GM19351 (cell line): ENCODE results near the gene RPSA.
"Not testable (repeated sequence)": the region's sequence is repeated elsewhere in the genome, so short reads cannot be mapped to it uniquely, and the experiment has no call there.

Source experiments
- ATAC-seq: cut with Tn5 transposase; IDR thresholded peaks from one replicate; pipeline ENCODE4 v1.9.1; 2021; ENCODE audit warnings: mild to moderate bottlenecking, moderate library complexity; ENCODE audit not compliant: unreplicated experiment

Gene RPSA

DNA sequence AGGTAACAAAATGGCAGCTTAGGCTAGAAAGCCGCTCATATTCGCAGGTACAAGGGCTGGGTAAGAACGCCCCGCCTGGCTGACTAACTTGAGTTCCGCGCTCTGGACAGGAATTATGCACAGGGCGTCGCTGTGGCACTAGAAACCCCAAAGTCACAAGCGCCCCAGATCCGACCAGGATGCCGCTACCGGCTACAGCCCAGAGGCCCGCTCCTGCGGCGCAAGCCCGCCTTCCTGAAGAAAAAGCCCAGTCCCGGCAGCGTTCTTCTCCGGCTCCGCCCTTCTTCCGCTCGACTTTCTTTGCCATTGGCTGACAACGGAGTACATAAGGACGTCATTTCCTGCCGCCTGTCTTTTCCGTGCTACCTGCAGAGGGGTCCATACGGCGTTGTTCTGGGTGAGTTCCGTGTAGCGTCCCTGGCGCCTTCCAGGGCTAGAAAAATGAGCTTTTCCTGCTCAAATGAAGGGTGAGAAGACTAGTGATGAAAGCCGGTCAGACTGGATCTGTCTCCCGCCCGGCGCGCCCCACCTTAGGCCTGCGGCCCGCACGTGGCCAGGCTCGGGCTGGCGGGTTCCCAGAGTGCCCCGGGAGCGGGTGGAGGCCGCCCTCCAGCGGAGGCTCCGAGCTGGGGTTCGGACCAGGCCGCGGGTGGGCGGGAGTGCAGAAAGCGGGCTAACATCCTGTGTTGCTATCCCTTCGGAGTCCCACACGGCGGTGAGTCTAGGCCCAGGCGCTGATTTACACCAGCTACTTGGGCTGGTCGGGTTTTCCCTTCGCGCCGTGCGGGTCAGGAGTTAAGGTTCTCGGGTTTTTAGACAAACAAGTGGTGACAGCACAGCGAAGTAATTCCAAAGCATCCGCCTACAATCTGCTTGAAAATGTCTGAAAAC, at the start of gene RPSA:
Gene RPSA (plus strand): TSS at position 353 of the 891 bp plus-strand sequence. CDS start 934 bp downstream, outside the sequence.
- ATAC-seq: peak; percentile 87

DNA sequence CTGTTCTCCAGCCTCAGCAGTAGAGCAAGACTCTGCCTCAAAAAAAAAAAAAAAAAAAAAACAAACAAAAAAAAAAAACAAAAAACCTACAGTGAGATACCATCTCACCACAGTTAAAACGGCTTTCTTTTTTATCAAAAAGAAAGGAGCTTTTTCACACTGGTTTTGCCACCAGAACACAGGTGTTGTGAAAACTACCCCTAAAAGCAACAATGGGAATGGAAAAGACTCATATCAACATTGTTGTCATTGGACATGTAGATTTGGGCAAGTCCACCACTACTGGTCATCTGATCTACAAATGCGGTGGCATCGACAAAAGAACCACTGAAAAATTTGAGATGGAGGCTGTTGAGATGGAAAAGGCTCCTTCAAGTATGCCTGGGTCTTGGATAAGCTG, 48.2 kb upstream of the RPSA start:
- no peak for ATAC-seq

DNA sequence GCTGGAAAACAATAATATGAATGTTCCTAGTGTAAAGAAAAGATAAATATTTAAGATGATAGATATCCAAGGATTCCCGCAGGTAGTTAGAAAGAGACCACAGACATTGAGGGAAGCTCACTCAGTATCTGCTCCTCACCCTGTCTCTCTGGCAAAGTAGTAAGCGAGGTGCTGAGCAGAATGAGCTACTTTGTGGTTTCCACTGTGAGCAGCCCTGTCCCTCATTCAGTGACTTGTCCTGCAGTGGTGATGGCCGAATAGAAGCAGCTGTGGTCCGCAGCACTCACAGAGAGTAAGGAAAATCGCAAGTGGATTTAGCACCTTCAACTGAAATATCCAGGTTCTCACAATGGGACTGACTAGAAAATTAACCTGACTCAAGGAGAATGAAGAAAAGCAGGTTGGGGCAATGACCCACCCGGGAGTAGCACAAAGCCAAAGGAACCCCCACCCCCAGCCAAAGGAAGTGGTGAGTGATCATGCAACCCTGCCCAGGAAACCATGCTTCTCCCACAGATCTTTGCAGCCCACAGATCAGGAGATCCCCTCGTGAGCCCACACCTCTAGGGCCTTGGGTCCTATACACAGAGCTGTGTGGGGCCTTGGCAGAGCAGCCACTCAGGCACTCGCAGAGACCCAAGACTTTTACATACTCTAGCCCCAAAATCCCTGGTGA, 45.1 kb upstream of the RPSA start:
- peak; percentile 60 for ATAC-seq

DNA sequence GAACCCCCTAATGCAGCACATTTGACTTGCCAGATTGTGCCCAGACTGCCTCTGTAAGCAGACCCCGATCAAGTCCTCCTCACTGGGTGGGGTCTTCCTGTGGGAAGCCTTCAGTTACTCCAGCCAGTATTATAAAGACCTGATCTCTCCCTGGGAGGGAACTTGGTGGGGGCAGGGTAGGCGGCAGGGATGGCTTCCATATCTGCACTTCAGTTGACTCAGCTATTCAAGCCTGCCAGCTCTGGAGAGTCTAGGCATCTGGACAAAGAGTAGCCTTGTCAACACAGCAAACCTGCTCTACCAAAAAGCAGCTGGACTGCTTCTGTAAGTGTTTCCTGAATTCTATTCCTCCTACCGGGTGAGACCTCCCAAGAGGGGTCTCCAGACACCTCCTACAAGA, 44.3 kb upstream of the RPSA start:
- ATAC-seq: no peak

DNA sequence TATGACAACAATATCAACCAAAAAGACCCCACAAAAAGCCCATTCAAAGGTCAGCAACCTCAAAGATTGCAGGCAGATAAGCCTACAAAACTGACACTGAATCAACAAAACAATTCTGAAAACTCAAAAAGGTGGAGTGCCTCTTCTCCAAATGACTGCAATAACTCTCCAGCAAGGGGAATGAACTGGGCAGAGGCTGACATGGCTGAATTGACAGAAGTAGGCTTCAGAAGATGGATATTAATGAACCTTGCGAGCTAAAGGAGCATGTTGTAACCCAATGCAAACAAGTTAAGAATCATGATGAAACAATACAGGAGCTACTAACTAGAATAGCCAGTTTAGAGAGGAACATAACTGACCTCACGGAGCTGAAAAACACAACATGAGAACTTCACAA, 43.7 kb upstream of the RPSA start:
- no peak for ATAC-seq

DNA sequence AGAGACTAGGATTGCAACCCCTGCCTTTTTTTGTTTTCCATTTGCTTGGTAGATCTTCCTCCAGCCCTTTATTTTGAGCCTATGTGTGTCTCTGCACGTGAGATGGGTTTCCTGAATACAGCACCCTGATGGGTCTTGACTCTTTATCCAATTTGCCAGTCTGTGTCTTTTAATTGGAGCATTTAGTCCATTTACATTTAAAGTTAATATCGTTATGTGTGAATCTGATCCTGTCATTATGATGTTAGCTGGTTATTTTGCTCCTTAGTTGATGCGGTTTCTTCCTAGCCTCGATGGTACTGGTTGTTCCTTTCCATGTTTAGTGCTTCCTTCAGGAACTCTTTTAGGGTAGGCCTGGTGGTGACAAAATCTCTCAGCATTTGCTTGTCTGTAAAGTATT, 36.1 kb upstream of the RPSA start:
- ATAC-seq: not testable (repeated sequence)

DNA sequence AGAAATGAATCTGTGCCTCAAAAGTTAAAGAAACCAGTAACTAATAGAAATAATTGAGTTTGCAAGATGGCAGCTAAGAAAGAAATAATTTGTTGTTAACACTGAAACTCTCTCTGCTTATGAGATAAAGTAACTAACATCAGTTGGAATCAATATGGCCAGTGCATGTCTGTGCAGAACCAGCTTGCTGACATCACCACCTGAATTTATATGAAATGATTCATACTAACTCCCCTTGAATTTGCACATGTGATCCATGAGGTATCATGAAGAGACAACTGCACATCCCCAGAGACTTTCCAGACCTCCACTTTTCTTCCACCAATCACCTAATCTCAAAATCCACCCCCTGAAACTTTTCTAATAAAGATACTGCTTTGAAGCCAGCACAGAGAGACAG, 33.7 kb upstream of the RPSA start:
- ATAC-seq: no peak

DNA sequence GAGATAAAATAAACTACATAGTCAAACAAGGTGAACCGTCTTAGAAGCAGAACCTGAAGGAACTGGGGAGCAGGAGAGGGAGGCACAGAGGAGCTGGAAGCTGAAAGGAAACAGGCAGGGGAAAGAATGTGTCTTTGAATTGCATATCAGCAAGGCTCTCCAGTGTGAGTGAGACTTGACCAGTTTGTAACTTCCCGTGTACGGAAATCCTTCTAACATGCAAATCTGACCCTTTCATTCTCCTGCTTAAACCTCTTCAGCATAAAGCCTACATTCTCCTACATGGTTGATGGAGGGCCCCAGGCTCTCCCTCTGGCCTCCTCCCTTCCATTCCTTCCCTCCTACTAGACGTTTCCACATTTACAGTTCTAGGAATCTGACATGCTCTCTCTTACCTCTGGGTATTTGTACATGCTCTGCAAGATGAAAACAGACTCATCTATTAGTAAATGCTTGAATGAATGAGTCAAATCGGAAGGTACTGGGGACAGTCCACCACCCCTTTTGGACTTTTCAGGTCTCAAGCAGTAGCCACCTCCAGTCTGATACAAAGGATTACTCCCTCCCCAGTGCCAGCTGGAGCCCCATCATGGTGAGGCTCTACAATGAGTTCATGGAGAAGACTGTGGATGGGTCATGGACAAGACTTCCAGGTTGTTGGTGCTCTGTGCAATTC, 29.4 kb upstream of the RPSA start:
- no peak for ATAC-seq

DNA sequence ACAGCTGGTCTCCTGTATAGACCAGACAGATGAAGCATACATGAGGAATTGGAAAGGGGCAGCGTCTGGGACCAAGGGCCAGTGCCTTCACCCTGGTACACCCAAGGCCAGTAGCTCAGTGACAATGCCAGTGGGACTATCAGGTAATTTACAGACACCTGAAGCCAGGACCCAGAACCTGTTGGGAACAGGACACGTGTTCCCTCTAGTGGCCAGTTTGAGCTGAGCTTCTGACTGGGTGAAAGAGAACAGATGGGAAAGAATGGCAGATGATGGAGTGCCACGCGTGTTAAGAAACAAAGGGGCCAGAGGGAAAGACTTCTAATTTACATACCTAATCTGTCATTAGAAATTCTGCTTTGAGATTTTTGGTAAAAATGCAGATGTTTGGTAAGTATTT, 28.4 kb upstream of the RPSA start:
- ATAC-seq: peak; percentile 82

DNA sequence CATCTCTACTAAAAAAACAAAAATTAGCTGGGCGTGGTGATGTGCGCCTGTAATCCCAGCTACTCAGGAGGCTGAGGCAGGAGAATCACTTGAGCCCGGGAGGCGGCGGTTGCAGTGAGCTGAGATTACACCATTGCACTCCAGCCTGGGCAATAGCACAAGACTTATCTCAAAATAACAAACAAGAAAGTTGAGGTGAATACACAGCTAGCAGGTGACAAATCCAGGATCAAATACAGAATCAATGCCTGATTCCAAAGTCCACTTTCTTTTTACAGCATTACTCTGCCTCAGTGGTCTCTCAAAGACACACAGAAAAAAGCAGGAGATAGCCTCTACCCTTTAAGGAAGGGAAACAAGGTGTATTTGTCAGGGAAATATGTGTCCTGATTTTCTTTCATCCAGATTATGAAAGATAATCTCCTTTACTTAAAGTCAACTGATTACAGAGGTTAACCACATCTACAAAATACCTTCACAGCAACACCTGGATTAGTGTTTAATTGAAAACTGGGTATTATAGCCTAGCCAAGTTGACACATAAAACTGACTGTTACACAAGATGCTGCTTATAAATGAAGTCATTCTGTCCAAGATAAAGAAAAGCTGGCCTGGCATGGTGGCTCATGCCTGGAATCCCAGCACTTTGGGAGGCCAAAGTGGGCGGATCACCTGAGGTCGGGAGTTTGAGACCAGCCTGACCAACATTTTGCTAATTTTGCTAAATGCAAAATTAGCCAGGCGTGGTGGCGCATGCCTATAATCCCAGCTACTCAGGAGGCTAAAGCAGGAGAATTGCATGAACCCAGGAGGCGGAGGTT, 27.4 kb upstream of the RPSA start:
- no peak for ATAC-seq

DNA sequence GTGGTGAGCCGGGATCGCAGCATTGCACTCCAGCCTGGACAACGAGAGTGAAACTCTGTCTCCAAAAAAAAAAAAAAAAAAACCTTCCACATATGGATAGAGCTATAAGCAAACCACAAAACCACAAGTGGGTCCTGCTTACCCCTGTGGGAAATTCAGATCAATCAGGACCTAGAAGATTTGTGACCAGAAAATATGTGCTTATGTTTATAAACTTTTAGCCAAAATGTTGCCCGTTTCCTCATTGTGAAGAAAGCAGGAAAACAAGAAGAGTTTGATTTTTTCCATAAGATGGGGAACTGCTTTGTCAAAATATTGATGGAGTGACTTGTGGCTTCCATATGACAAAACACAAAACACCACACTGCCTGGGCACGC, 26.8 kb upstream of the RPSA start:
- no peak for ATAC-seq

DNA sequence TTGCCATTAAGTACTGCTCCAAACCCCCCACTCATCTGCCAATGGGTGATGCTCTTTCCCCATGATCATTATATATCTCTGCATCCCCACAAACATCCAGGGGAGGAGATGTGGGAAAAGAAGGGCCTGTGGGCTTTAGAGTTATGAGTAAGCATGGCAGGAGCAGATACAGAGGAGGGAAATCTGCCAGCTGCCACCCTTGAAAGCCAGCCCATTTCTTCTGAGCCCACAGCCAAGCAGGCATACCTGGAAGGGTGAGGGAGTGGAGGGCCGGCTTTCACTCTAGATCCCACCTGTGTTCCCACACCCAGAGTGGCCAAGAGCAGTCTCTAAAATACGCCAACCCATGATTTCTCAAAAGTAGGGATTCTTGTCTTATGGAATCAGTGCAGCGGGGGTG, 25.1 kb upstream of the RPSA start:
- no peak for ATAC-seq

DNA sequence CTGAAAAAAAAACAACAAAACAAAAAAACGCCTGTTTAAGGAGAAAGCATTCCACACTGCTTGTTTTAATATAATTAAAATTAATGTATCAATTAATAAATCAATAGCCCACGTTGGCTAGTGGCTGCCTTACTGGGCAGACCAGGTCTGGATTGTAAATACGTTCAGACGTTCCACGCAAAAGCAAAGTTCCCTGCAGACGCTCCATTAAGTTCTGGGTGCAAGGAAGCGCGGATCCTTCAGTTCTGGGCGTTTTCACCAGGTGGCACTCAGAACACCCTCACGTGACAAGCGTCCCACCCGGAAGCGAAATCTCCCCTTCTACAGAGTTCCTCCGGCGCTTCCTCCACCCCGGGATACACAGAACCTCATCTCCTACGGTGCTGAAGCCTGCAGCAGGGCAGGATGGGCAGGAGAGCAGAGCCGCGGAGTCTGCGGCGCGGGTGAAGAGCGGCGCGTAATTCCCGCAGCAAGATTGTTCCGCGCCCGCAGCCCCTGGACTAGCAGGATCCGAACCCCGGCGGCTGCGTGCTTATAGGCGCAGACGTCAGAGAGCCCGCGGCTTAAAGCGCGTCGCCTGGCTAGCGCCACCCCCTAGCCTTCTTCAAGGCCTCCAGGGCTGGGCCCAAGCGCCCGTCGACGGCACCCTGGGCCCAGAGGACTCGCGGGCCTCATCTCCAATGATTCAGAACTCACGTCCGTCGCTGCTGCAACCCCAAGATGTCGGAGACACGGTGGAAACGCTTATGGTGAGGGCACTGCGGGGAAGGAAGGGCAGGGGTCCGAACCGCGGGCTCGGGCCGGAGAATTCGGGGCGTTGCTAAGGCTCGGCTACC, 23.3 kb upstream of the RPSA start, which contains the start of gene SLC25A38:
Gene SLC25A38 (plus strand): TSS at position 326 of the 836 bp plus-strand sequence. CDS start 355 bp downstream, at position 681.
- peak; percentile 73 for ATAC-seq

DNA sequence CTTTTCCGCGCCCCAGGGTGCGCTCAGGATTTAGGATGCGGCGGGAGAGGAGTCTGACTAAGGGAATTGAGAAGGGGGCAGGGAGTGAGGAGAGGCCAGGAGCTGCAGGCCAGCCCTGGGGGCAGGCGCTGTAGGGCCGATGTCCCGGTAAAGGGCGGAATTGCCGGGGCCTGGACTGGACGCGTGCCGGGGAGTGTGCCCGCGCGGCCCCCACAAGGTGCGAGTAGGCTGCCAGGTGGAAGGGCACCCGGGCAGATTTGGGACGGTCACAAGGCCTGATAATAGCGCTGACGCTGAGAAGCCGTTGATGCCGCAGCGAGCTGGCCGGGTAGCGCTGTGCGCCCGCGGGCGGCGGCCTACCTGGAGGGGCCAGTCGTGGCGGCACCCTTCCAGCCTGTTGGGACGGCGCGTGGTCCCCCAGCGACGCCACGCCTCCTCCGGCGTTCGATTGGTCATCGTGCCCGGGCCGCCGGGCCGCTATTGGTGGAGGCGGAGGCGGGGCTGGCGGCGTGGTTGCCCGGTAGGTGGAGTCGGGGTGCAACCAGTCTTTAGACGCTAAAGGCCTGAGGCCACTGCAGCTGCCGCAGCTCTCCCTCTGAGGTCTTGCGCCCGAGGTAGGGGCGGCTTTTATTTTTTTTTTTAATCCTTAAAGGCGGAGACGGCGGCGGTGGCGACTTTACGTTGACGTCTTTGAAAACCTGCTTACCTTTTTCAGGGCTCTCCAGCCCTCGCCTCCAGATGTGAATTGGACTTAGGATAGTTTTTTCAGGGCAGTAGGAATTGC, 22.4 kb upstream of the RPSA start:
- peak; percentile 71 for ATAC-seq

DNA sequence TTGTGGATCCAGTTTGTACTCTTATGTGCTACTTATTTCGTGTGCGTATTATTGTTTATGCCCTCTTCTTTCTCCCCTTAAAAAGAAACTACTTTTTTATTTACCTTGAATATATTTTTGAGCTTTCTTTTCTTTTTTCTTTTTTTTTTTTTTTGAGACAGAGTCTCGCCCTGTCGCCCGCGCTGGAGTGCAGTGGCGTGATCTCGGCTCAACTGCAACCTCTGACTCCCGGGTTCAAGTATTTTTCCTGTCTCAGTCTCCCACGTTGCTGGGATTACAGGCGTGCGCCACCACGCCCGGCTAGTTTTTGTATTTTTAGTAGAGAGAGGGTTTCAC, 21.9 kb upstream of the RPSA start:
- ATAC-seq: no peak

DNA sequence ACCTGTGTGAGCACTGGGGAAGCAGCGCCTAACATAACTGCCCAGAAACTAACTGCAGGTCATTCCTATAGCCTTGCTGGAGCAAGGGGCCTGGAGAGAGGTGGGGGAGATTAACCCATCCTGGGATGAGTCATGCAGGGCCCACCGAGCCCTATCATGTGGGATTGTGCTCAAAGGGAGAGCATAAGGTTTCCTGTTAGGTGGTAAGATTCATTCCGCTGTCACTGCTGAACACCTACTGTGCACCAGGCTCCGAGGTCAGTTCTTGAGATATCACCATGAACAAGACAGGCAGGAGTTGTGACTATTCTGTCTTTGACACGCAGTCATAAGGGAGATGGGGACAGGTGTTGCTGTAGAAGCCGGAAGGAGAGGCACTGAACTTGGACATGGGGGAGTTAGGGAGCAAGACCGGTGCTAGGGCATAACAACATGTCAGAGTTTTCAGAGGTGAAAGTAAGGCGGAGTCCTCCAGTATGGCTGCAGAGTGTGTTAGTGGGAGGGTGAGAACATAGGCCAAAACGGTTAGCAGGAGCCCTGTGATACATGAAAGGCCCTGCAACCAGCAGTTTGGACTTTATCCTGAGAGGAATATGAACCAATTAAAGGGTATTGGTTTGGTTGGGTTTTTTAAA, 20.9 kb upstream of the RPSA start:
- no peak for ATAC-seq

DNA sequence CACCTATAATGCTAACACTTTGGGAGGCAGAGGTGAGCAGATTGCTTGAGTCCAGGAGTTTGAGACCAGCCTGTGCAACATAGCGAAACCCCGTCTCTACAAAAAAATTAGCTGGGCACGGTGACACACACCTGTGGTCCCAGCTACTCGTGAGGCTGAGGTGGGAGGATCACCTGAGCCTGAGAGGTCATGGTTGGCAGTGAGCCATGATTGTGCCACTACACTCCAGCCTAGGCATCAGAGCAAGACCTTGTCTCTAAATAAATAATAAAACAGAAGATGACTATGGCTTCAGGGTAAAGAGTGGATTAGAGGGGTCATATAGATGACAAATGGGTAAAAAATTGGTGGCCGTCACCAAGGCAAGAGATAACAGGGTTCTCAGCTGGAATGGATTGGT, 20.2 kb upstream of the RPSA start:
- no peak for ATAC-seq

DNA sequence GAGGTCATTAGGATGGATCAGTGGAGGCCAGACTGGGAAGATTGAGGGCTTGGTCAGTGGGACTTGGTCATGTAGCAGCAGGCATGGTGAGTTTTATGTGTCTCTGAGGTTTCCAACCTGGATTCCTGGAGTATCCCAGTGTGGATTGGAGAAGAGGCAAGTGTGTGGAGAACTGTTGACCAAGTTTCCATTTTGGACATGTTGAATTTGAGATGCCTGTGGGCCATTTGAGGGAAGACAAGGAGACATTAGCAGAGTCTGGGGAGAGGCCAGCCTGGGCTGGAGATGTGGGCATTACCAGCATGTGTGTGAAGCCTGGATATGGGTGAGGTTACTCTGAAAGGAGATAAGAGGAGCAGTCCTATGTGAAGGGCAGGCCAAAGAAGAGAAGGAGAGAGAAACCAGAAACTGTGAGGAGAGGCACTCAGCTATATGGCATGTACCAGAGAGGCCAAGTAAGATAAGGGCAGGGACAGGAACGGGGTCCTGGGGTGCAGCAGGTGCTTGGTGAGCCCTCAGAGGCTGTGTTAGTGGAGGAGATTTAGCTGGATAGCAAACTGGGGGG, 19.0 kb upstream of the RPSA start:
- no peak for ATAC-seq
